Mucosa of rectum (tissue), 2 donors: Measurements from ENCODE around the gene FARP1.
"Not testable (repeated sequence)": the region's sequence is repeated elsewhere in the genome, so short reads cannot be mapped to it uniquely, and the experiment has no call there.

Source experiments
- H3K27ac ChIP-seq, 2 donors: one replicate each; pipeline ENCODE4 v1.7.0; 2013; ENCODE audit warnings: inconsistent platforms in 2 of 2, low read depth in 2 of 2, low read length in 2 of 2
- H3K27me3 ChIP-seq, 2 donors: one replicate each; pipeline ENCODE4 v1.7.0; 2013; ENCODE audit warnings: low read length in 2 of 2; ENCODE audit not compliant: control insufficient read depth in 2 of 2, insufficient read depth in 2 of 2
- H3K36me3 ChIP-seq, 2 donors: one replicate each; pipeline ENCODE4 v1.7.0; 2013; ENCODE audit warnings: low read length in 2 of 2; ENCODE audit not compliant: control insufficient read depth in 2 of 2, insufficient read depth in 2 of 2
- H3K4me1 ChIP-seq, 2 donors: one replicate each; pipeline ENCODE4 v1.7.0; 2013; ENCODE audit warnings: low read length in 2 of 2, mild to moderate bottlenecking in 1 of 2; ENCODE audit not compliant: control insufficient read depth in 2 of 2, insufficient read depth in 2 of 2
- H3K4me3 ChIP-seq, 2 donors: one replicate each; pipeline ENCODE4 v1.7.0; 2013; ENCODE audit warnings: low read length in 2 of 2
- H3K9ac ChIP-seq, 2 donors: one replicate each; pipeline ENCODE4 v1.7.0; 2013; ENCODE audit warnings: low read length in 2 of 2, low read depth in 1 of 2, mild to moderate bottlenecking in 1 of 2
- H3K9me3 ChIP-seq, 2 donors: one replicate each; pipeline ENCODE4 v1.7.0; 2013; ENCODE audit warnings: low read length in 2 of 2; ENCODE audit not compliant: control insufficient read depth in 2 of 2
- donor health status: healthy.
- donor health status: Normal muscosa, but diverticular disease.

The FARP1 gene

DNA sequence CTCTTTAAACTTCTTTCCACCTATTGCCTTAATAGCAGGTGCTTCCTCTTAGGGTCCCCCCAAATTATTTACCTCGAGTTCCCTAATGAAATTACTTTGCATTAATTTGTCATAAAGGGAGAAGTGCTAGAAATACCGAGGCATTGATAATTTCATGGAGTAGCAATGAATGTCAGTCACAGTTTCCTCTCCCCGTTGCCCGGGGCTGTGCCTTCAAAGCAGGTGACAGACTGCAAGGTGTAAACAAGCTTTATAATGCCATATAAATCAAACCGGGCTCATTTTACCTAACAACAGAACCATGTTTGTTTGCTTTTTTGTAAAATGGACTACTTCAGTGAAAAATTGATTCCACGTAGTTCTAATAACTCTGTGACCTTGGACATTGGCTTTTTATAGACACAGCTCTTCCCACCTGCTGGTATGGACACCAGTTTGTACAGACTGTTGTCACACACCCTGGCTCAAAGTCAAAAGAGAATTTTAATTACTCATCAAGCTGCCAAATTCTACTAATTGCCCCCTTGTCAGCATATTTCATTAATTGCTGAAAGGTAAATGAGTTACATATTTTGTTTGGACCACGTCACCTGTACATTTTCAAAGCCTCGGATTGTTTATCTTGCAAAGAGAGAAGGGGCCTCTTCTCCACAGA is 262.9 kb downstream of the FARP1 start:
- no peak overlapping the region for H3K4me3 ChIP-seq
- no peak overlapping the region for H3K9ac ChIP-seq
- H3K4me1 ChIP-seq = peaks cover 4 to 5% of the 10 kb centered on the region in 2 donors
- no peaks in the 10 kb centered on the region for H3K9me3 ChIP-seq
- no peaks in the 10 kb centered on the region for H3K27me3 ChIP-seq
- H3K27ac ChIP-seq = no peak overlapping the region
- H3K36me3 ChIP-seq = peaks cover 0 to 2% of the 10 kb centered on the region in 2 donors

DNA sequence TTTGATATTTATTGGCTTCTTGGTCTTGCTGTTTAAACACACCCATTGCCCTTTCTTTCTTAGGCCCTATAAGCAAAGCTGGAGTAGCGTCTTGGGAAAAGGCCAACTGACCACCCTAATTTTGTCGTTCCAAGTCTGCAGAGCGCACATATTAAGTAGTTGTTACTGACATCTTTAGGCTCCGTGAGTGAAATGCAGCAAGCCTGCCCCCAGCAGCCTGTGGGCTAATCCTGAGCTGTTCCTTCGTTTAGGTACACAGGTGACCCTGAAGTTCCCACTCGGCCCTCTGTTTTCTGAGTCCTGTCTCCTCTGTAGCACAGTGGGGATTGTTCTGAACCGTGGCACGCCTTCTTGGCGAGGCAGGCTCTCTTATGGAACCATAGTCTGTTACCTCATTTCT is 263.5 kb downstream of the FARP1 start:
- Histone ChIP-seq H3K27ac (no peak overlapping the region), H3K4me3 (no peak overlapping the region)

DNA sequence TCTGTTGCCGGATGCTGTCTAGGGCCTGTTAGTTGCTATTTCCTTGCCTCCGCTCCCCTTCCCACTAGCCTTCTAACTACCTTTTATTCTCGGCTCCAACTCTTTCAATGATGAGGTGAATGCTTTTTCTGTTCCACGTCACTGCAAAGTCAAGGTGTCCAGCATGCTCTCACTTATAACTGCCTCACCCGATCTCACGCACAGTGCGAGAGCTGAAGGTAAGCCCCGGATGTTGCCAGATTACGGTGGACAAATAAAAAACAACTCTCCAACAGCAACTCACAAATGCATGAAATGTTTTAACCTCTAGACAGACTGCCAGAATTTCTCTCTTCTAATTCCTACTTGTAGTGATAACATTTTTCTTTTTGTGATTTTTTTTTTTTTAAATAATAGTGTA is 264.1 kb downstream of the FARP1 start:
- Histone ChIP-seq H3K27ac (no peak overlapping the region), H3K9me3 (no peaks in the 10 kb centered on the region), H3K36me3 (peaks cover 0 to 2% of the 10 kb centered on the region in 2 donors)

More for the DNA sequence above, 263.5 kb downstream of the FARP1 start:
- H3K27me3 ChIP-seq = no peaks in the 10 kb centered on the region
- peaks cover 0 to 2% of the 10 kb centered on the region in 2 donors for H3K36me3 ChIP-seq
- H3K9me3 ChIP-seq = no peaks in the 10 kb centered on the region
- no peak overlapping the region for H3K9ac ChIP-seq
- H3K4me1 ChIP-seq = peaks cover 4 to 5% of the 10 kb centered on the region in 2 donors

DNA sequence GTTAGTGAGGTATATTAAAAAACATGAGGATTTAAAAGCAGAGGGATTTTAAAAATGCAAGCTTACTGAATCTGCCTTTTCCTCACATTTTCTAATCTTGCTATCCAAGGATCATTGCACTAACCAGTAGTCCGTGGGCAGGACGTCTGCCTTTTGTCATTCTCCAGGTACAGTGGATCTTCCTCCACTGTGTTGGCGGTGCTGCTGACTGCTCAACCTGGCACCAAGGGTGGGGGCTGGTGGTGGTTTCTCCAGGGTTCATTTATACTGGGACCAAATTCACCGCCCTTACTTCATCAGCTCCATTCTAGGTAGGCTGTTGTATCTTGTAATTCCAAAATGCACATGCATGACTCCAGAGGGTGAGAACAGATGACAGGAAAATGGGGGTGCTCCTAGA is 264.7 kb downstream of the FARP1 start:
- H3K9ac ChIP-seq = no peak overlapping the region
- H3K4me1 ChIP-seq = peaks cover 4 to 5% of the 10 kb centered on the region in 2 donors
- peaks cover 0 to 2% of the 10 kb centered on the region in 2 donors for H3K36me3 ChIP-seq
- no peak overlapping the region for H3K27ac ChIP-seq
- no peaks in the 10 kb centered on the region for H3K9me3 ChIP-seq
- no peaks in the 10 kb centered on the region for H3K27me3 ChIP-seq
- H3K4me3 ChIP-seq = no peak overlapping the region

More for the DNA sequence above, 264.1 kb downstream of the FARP1 start:
- H3K27me3 ChIP-seq = no peaks in the 10 kb centered on the region
- no peak overlapping the region for H3K4me3 ChIP-seq
- H3K4me1 ChIP-seq = peaks cover 4 to 5% of the 10 kb centered on the region in 2 donors
- H3K9ac ChIP-seq = no peak overlapping the region

DNA sequence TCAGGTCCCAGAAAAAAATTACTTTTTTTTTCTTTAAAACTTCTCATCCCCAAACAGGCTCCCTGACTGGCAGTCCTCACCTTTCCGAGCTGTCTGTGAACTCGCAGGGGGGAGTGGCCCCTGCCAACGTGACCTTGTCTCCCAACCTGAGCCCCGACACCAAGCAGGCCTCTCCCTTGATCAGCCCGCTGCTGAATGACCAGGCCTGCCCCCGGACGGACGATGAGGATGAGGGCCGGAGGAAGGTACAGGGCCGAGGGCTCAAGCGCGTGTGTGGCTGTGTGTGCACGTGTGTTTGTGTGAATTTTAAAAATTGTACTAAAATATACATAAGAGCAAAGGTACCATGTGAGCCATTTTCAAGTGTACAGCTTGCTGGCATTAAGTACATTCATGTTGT is 266.4 kb downstream of the FARP1 start:
- Histone ChIP-seq H3K9ac (no peak overlapping the region), H3K4me3 (no peak overlapping the region), H3K36me3 (no peaks in the 10 kb centered on the region), H3K4me1 (peaks cover 4 to 5% of the 10 kb centered on the region in 2 donors), H3K27ac (no peak overlapping the region), H3K27me3 (no peaks in the 10 kb centered on the region), H3K9me3 (no peaks in the 10 kb centered on the region)

DNA sequence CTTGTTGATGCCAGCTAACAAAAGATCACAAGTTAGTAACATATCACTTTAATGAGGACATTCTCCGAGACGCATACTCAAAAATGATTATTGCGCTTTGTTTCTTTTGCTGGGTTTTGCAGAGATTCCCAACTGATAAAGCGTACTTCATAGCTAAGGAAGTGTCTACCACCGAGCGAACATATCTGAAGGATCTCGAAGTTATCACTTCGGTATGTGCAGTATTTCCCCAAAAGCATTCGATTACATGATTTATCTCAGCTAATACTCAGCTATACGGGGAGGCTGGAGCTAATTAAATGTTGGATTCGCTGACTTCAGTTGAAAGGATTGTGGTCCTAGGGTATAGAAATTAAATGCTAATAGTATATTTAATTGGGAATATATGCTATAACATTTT is 267.7 kb downstream of the FARP1 start:
- Histone ChIP-seq H3K27me3 (no peaks in the 10 kb centered on the region), H3K36me3 (no peaks in the 10 kb centered on the region), H3K9me3 (no peaks in the 10 kb centered on the region), H3K27ac (no peak overlapping the region), H3K4me3 (no peak overlapping the region), H3K9ac (no peak overlapping the region), H3K4me1 (peaks cover 4 to 8% of the 10 kb centered on the region in 2 donors)

DNA sequence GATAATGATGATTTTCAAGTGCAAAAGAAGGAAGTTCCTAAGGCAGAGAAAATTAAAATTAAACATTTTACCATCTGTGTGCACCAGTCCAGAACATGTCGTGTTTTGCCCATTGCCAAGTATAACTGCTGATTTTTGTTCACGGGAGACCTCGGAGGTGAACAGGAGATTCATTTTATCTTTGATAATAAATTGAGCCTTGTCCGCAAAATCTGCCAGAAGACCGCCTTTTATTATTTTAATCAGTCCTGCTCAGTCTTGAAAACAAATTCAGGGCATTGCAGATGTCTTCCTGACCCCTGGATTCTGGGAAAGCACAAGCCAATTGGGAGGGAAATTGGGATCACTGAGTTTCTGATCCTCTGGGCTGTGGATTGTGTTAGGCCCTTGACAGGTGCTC is 268.1 kb downstream of the FARP1 start:
- H3K9me3 ChIP-seq = no peaks in the 10 kb centered on the region
- H3K27ac ChIP-seq = no peak overlapping the region
- no peak overlapping the region for H3K4me3 ChIP-seq
- H3K36me3 ChIP-seq = no peaks in the 10 kb centered on the region
- no peak overlapping the region for H3K9ac ChIP-seq
- H3K27me3 ChIP-seq = no peaks in the 10 kb centered on the region
- H3K4me1 ChIP-seq = peaks cover under 1 to 8% of the 10 kb centered on the region in 2 donors

DNA sequence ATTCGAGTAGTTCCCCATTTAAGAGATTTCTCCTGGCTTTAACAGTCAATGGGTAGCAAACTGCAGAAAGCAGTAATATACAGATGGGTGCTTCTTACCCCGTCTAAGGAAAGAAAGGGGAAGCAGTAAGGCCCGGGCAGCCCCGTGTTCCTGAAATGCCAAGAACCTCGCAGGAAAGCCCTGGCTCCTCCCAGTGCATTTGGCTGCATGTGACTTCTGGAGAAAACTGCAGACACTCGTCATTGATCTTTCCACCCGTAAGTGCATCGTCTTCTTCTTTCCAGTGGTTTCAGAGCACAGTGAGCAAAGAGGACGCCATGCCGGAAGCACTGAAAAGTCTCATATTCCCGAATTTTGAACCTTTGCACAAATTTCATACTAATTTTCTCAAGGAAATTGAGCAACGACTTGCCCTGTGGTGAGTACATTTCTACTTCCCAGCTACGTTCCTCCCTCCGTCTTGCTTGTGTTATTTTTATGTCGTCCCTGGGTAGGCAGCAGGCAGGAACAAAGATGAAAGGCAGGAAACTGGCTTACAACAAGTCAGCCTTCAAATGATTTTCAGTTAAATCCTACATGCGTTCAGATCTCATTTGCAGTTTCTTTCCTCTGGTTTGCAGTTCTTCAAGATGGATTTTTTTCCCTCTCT is 268.8 kb downstream of the FARP1 start:
- H3K27ac ChIP-seq = no peak overlapping the region
- no peaks in the 10 kb centered on the region for H3K9me3 ChIP-seq
- H3K9ac ChIP-seq = no peak overlapping the region
- no peaks in the 10 kb centered on the region for H3K27me3 ChIP-seq
- H3K4me1 ChIP-seq = peaks cover 0 to 12% of the 10 kb centered on the region in 2 donors
- H3K36me3 ChIP-seq = no peaks in the 10 kb centered on the region
- H3K4me3 ChIP-seq = no peak overlapping the region

DNA sequence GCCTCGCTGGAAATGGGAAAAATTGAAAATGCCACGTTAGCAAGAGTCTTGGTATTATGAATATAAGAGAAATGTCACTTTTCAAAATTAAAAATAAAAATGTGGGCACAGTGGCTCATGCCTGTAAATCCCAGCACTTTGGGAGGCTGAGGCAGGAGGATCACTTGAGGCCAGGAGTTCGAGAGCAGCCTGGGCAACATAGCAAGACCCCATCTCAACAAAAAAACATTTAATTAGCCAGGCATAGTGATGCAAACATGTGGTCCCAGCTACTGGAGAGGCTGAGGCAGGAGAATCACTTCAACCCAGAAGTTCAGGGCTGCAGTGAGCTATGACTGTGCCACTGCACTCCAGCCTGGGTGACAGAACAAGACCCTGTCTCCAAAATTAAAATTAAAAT is 270.4 kb downstream of the FARP1 start:
- H3K27ac ChIP-seq, H3K36me3 ChIP-seq, H3K27me3 ChIP-seq, H3K9ac ChIP-seq, H3K4me3 ChIP-seq, H3K9me3 ChIP-seq: not testable (repeated sequence)
- H3K4me1 ChIP-seq = peaks cover 0 to 16% of the 10 kb centered on the region in 2 donors

DNA sequence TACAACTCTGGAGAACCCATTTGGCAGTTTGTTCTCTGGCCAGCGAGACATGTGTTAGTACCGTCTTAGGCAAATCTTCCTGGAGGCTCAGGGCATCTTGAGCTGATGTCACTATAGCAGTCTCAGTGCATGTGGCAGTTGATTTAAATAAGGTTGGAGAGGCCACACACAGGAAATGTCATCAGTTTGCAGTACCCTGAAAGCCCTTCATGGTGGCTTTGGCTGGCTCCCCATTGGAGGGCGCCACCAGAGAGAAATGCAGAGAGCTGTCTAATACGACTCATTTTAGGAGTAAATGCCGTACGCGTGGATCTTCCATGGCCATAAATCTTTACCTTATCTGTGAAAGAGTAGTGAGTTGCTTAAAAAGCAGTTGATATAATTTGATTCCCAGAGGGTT is 270.9 kb downstream of the FARP1 start:
- Histone ChIP-seq H3K9me3 (no peaks in the 10 kb centered on the region), H3K4me3 (no peak overlapping the region), H3K36me3 (no peaks in the 10 kb centered on the region), H3K4me1 (peaks cover 0 to 16% of the 10 kb centered on the region in 2 donors), H3K27ac (no peak overlapping the region), H3K27me3 (no peaks in the 10 kb centered on the region), H3K9ac (no peak overlapping the region)
